HepG2 (cell line): ENCODE measurements around the gene EPHB4. TPM values are rescaled to one million over a fixed set of nuclear protein-coding genes. Genes with fewer than 3 reads are reported as not detected.
A peak's percentile ranks its signal among the peaks of the same experiment; 100 is the strongest.

Experiments used
- HNF4G ChIP-seq, 2 experiments: sonication (generic) in 1 of 2; formaldehyde crosslinking in 1 of 2; IDR thresholded peaks; 2 replicates each; pipeline versions ENCODE4 v1.4.0 to v1.6.1; 2011 to 2020; ENCODE audit warnings: borderline replicate concordance in 2 of 2, low read depth in 2 of 2, mild to moderate bottlenecking in 2 of 2, low read length in 1 of 2, missing genetic modification reagents in 1 of 2, moderate library complexity in 1 of 2
- SIX1 ChIP-seq: sonication (generic); formaldehyde crosslinking; IDR thresholded peaks from 2 replicates; pipeline ENCODE4 v1.4.0; 2020; ENCODE audit warnings: missing genetic modification reagents, borderline replicate concordance
- ZNF407 ChIP-seq: sonication (generic); formaldehyde crosslinking; IDR thresholded peaks from one replicate; pipeline ENCODE4 v1.5.1; 2020; ENCODE audit warnings: mild to moderate bottlenecking, missing genetic modification reagents; ENCODE audit errors: not compliant biosample characterization
- polyA plus RNA-seq, 8 experiments: library from polyadenylated mRNA; depleted of rRNA in 3 of 8; stranded (reverse) in 7 of 8; unstranded in 1 of 8; fragments of >200 nt; fragmentation: Illumina TruSeq in 4 of 8; extraction: Trizol in 4 of 8; gene quantifications; 2 replicates each; pipeline versions ENCODE4 v1.2.1 to v1.2.3, GENCODE V29; 2011 to 2016; ENCODE audit warnings: low read depth in 4 of 8, missing spikeins in 1 of 8, mixed read lengths in 1 of 8; ENCODE audit not compliant: insufficient read depth in 1 of 8
- total RNA-seq, 5 experiments: library from RNA; depleted of rRNA; stranded (reverse); fragments of >200 nt; fragmentation: Illumina TruSeq; extraction: Trizol; gene quantifications; 2 replicates each; pipeline ENCODE4 v1.2.3, GENCODE V29; 2016; ENCODE audit warnings: low read depth in 1 of 5
- TF ChIP-seq, protein P1 (sequence below): sonication (generic); formaldehyde crosslinking; IDR thresholded peaks from 2 replicates; pipeline ENCODE4 v1.5.0; 2020; ENCODE audit warnings: mild to moderate bottlenecking, missing genetic modification reagents
- TF ChIP-seq, protein P2 (sequence below): sonication (generic); formaldehyde crosslinking; IDR thresholded peaks from 2 replicates; pipeline ENCODE4 v1.4.0; 2020; ENCODE audit warnings: mild to moderate bottlenecking, missing genetic modification reagents, borderline replicate concordance

The EPHB4 gene
- total and polyA plus RNA-seq, 2 of the 13 experiments (the other 11 are each of a cell fraction or from before 2014, with no cell fraction given): 61.4 to 69.6 TPM

- TF ChIP-seq ZNF407 (no peak), SIX1 (CRISPR knock-in tag) (no peak), HNF4G (IDR thresholded peaks at IDR 0.05; ENCODE audit: borderline replicate concordance, low read depth, low read length) (no peak; the same call in 1 of the 2 replicates), HNF4G (CRISPR knock-in tag; IDR thresholded peaks at IDR 0.05; ENCODE audit: borderline replicate concordance, low read depth) (peak; percentile 43; the same call in 1 of the 2 replicates)
- TF ChIP-seq, protein P1, sequence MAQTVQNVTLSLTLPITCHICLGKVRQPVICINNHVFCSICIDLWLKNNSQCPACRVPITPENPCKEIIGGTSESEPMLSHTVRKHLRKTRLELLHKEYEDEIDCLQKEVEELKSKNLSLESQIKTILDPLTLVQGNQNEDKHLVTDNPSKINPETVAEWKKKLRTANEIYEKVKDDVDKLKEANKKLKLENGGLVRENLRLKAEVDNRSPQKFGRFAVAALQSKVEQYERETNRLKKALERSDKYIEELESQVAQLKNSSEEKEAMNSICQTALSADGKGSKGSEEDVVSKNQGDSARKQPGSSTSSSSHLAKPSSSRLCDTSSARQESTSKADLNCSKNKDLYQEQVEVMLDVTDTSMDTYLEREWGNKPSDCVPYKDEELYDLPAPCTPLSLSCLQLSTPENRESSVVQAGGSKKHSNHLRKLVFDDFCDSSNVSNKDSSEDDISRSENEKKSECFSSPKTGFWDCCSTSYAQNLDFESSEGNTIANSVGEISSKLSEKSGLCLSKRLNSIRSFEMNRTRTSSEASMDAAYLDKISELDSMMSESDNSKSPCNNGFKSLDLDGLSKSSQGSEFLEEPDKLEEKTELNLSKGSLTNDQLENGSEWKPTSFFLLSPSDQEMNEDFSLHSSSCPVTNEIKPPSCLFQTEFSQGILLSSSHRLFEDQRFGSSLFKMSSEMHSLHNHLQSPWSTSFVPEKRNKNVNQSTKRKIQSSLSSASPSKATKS: 0 out of 2 replicates have a peak, but pooled peaks have one; percentile 9
- TF ChIP-seq, protein P2, sequence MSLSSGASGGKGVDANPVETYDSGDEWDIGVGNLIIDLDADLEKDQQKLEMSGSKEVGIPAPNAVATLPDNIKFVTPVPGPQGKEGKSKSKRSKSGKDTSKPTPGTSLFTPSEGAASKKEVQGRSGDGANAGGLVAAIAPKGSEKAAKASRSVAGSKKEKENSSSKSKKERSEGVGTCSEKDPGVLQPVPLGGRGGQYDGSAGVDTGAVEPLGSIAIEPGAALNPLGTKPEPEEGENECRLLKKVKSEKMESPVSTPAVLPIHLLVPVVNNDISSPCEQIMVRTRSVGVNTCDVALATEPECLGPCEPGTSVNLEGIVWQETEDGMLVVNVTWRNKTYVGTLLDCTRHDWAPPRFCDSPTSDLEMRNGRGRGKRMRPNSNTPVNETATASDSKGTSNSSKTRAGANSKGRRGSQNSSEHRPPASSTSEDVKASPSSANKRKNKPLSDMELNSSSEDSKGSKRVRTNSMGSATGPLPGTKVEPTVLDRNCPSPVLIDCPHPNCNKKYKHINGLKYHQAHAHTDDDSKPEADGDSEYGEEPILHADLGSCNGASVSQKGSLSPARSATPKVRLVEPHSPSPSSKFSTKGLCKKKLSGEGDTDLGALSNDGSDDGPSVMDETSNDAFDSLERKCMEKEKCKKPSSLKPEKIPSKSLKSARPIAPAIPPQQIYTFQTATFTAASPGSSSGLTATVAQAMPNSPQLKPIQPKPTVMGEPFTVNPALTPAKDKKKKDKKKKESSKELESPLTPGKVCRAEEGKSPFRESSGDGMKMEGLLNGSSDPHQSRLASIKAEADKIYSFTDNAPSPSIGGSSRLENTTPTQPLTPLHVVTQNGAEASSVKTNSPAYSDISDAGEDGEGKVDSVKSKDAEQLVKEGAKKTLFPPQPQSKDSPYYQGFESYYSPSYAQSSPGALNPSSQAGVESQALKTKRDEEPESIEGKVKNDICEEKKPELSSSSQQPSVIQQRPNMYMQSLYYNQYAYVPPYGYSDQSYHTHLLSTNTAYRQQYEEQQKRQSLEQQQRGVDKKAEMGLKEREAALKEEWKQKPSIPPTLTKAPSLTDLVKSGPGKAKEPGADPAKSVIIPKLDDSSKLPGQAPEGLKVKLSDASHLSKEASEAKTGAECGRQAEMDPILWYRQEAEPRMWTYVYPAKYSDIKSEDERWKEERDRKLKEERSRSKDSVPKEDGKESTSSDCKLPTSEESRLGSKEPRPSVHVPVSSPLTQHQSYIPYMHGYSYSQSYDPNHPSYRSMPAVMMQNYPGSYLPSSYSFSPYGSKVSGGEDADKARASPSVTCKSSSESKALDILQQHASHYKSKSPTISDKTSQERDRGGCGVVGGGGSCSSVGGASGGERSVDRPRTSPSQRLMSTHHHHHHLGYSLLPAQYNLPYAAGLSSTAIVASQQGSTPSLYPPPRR (CRISPR knock-in tag): peak; percentile 70
Observed at GRCh38 chr7:100874577-100875355, 47.4 kb upstream of the EPHB4 start, which contains the start of gene SRRT (continued).
